Brain microvascular endothelial cell (primary cell): ENCODE data around the gene CYB561.

Source experiments
- DNase-seq: peaks from one replicate; pipeline ENCODE4 v3.0.0-alpha.2; 2020
- H3K27ac ChIP-seq: fragments of 250-450 bp; sonication (Bioruptor Pico); 2 replicates; pipeline ENCODE4 v1.5.1; 2020; ENCODE audit warnings: mild to moderate bottlenecking, moderate library complexity
- H3K27me3 ChIP-seq: fragments of 250-450 bp; sonication (Bioruptor Pico); replicated peaks from 2 replicates; pipeline ENCODE4 v1.5.1; 2020; ENCODE audit warnings: mild to moderate bottlenecking
- H3K36me3 ChIP-seq: fragments of 250-450 bp; sonication (Bioruptor Pico); replicated peaks from 2 replicates; pipeline ENCODE4 v1.5.1; 2020; ENCODE audit warnings: mild to moderate bottlenecking
- H3K4me3 ChIP-seq: 2 replicates; pipeline ENCODE4 v1.5.1; 2011; ENCODE audit warnings: low read depth, mild to moderate bottlenecking, control low read depth, low read length, moderate library complexity
- CTCF ChIP-seq: IDR thresholded peaks from 2 replicates; pipeline ENCODE4 v1.5.1; 2011; ENCODE audit warnings: low read depth, mild to moderate bottlenecking, moderate library complexity, low read length, control low read depth, inconsistent platforms; ENCODE audit errors: missing control alignments
- in situ Hi-C: cut with HindIII; loops from 2 replicates; pipeline ENCODE4 v1.10.0; 2017; ENCODE audit warnings: low sequenced_read_pairs, low pct_ligation_motif_present

Gene CYB561

GRCh38 chr17:63405741-63406261 is 40.3 kb downstream of the CYB561 start:
- Histone ChIP-seq H3K27ac (peak overlapping the region; percentile 34), H3K4me3 (no peak overlapping the region), H3K27me3 (no peaks in the 10 kb centered on the region), H3K36me3 (peaks cover 34% of the 10 kb centered on the region)
- peak; percentile 56 for TF ChIP-seq CTCF
- peak; percentile 63 for DNase-seq
- in situ Hi-C loops, result no loop called here

GRCh38 chr17:63405020-63405419 is 41.1 kb downstream of the CYB561 start:
- no peak overlapping the region for H3K27ac ChIP-seq
- in situ Hi-C loops, result no loop called here

GRCh38 chr17:63402431-63403212 is 43.5 kb downstream of the CYB561 start:
- no peak overlapping the region for H3K27ac ChIP-seq
- peak; percentile 51 for DNase-seq

More at GRCh38 chr17:63405020-63405419, 41.1 kb downstream of the CYB561 start:
- Histone ChIP-seq H3K27me3 (no peaks in the 10 kb centered on the region), H3K4me3 (no peak overlapping the region), H3K36me3 (peaks cover 34% of the 10 kb centered on the region)
- TF ChIP-seq CTCF, result no peak
- DNase-seq, result no peak

GRCh38 chr17:63399856-63400255 is 46.2 kb downstream of the CYB561 start:
- no peaks in the 10 kb centered on the region for H3K27me3 ChIP-seq
- H3K36me3 ChIP-seq, result peaks cover 9% of the 10 kb centered on the region
- peak; percentile 5 for DNase-seq
- TF ChIP-seq CTCF, result no peak
- H3K4me3 ChIP-seq, result no peak overlapping the region
- in situ Hi-C loops, result no loop called here
- H3K27ac ChIP-seq, result no peak overlapping the region

More at GRCh38 chr17:63402431-63403212, 43.5 kb downstream of the CYB561 start:
- no peak for TF ChIP-seq CTCF
- in situ Hi-C loops, result no loop called here
- Histone ChIP-seq H3K4me3 (no peak overlapping the region), H3K27me3 (no peaks in the 10 kb centered on the region), H3K36me3 (peaks cover 26% of the 10 kb centered on the region)

- no peak for TF ChIP-seq CTCF
- peak; percentile 7 for DNase-seq
- Histone ChIP-seq H3K36me3 (peaks cover 9% of the 10 kb centered on the region), H3K4me3 (no peak overlapping the region), H3K27me3 (no peaks in the 10 kb centered on the region), H3K27ac (no peak overlapping the region)
- in situ Hi-C loops, result no loop called here
These were observed 46.8 kb downstream of the CYB561 start for GRCh38 chr17:63399316-63399715.
